BJ (cell line): ENCODE data around the gene RALGAPA1. TPM values are rescaled to one million over a fixed set of nuclear protein-coding genes. Genes with fewer than 3 reads are reported as not detected.
A peak's percentile ranks its signal among the peaks of the same experiment; 100 is the strongest.

ENCODE experiments used
- CTCF ChIA-PET: fragments of 350-600 bp; formaldehyde crosslinking; extraction: SDS; loops from one replicate; lab custom pipeline; 2021; ENCODE audit warnings: antibody characterized with exemption, inconsistent platforms; lab: Yijun Ruan, JAX
- POLR2A ChIA-PET: fragments of 300-600 bp; sonication (Branson Sonifier 250); formaldehyde crosslinking; extraction: SDS; loops from one replicate; lab custom pipeline; 2021; ENCODE audit warnings: antibody characterized with exemption; lab: Charles Lee
- DNase-seq: peaks from one replicate; pipeline ENCODE4 v3.0.0-alpha.2; 2011; ENCODE audit warnings: low read depth
- H3K27me3 ChIP-seq: 2 replicates; pipeline ENCODE4 v1.6.0; 2011; ENCODE audit warnings: low read length; ENCODE audit not compliant: control insufficient read depth, insufficient read depth
- H3K36me3 ChIP-seq: 2 replicates; pipeline ENCODE4 v1.5.1; 2011; ENCODE audit warnings: low read length; ENCODE audit not compliant: control insufficient read depth, insufficient read depth
- H3K4me3 ChIP-seq: 2 replicates; pipeline ENCODE4 v1.5.1; 2011; ENCODE audit warnings: low read depth, mild to moderate bottlenecking, control low read depth, low read length
- polyA plus RNA-seq: library from polyadenylated mRNA; depleted of rRNA; stranded (reverse); fragments of >200 nt; gene quantifications from 2 replicates; pipeline ENCODE4 v1.2.3, GENCODE V29; 2011
- TF ChIP-seq, protein P1 (sequence below): IDR thresholded peaks from 2 replicates; pipeline ENCODE4 v1.5.1; 2011; ENCODE audit warnings: low read depth, mild to moderate bottlenecking, control low read depth, inconsistent platforms, low read length, moderate library complexity; ENCODE audit not compliant: insufficient read depth

The RALGAPA1 gene
- polyA plus RNA-seq, 1 experiment, result 4.7 TPM

DNA sequence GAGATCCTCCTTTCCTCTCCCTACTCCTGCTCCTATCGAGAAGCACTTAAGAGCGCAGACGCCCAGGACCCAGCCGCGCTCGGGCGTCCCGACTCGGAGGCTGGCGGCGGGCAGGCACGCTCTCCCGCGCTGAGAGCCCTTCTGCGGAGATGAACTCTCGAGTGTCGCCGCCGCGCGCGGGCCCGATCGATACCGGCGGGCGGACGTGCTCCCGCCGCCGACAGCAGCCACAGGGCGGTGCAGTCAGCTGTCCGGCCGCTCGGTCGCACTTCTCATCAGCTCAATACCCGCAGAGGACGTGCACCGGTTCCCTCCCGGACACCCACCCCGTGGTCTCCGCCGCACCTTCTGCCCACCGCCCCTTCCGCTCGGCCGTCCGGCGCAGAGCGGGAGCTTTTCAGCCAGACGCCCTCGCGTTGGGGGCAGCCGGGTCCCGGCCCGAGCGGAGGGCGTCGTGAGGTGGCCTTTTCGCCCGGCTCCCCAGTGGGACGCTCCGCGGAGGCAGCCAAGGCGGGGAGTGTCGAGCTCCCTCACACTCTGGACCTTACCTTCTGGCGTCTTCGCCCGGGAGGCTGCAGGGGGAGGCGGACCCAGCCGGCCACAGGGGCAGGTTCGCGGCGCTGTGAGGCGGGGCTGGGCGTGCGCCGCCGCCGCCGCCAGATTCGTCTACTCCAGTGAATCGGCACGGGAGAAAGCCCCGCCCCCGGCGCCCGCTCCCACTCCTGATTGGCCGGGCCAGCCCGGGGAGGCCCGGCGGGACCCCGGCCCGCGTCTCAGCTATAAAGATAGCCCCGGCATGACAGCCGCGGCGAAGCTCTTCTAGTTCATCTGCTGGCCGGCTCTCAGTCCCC, 275.5 kb downstream of the RALGAPA1 start, which contains the start of gene INSM2:
Gene INSM2 (plus strand): TSS at position 808 of the 851 bp plus-strand sequence. CDS start 89 bp downstream, outside the sequence.
- Histone ChIP-seq H3K27me3 (peaks cover 14% of the 10 kb centered on the region), H3K36me3 (no peaks in the 10 kb centered on the region), H3K4me3 (peak within 1 kb of the TSS; percentile 51)
- ChIA-PET CTCF (no interaction called here), POLR2A (no interaction called here)
- DNase-seq, result no peak
- TF ChIP-seq, protein P1, sequence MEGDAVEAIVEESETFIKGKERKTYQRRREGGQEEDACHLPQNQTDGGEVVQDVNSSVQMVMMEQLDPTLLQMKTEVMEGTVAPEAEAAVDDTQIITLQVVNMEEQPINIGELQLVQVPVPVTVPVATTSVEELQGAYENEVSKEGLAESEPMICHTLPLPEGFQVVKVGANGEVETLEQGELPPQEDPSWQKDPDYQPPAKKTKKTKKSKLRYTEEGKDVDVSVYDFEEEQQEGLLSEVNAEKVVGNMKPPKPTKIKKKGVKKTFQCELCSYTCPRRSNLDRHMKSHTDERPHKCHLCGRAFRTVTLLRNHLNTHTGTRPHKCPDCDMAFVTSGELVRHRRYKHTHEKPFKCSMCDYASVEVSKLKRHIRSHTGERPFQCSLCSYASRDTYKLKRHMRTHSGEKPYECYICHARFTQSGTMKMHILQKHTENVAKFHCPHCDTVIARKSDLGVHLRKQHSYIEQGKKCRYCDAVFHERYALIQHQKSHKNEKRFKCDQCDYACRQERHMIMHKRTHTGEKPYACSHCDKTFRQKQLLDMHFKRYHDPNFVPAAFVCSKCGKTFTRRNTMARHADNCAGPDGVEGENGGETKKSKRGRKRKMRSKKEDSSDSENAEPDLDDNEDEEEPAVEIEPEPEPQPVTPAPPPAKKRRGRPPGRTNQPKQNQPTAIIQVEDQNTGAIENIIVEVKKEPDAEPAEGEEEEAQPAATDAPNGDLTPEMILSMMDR, result no peak

DNA sequence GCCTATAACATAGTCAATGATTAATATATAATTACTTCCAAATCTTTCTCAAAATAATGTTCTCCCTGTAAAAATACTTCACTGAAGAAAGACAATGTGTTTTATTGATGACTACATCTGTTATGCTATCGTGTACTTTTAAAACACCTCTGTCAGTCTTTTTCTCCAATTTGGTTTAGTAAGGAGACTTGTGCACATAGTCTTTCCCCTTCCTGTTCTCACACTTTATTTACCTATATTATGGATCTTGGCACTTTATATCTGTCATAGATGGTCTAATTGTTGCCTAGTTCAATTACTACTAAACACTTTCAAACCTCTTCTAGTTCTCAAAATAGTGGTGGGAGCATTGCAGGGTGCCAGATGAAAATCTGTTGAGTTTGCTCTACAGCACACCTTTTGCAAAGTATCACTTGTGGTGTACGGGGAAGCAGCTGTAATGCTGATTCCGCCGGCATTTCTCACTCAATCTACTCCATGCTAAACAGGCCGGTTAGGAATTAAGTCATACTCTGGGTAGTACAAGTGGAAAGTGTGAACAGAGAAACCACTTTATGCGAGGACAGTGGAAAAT, 276.2 kb downstream of the RALGAPA1 start:
- H3K27me3 ChIP-seq, result peaks cover 14% of the 10 kb centered on the region
- H3K4me3 ChIP-seq, result peak overlapping the region; percentile 51
- CTCF ChIA-PET, result no interaction called here
- H3K36me3 ChIP-seq, result no peaks in the 10 kb centered on the region
- TF ChIP-seq, protein P1, result no peak
- DNase-seq, result no peak
- POLR2A ChIA-PET, result no interaction called here

- no peak overlapping the region for H3K4me3 ChIP-seq
- H3K27me3 ChIP-seq, result peaks cover 14% of the 10 kb centered on the region
- ChIA-PET POLR2A (no interaction called here), CTCF (no interaction called here)
- TF ChIP-seq, protein P1, result no peak
- DNase-seq, result no peak
- H3K36me3 ChIP-seq, result no peaks in the 10 kb centered on the region
These were observed 276.9 kb downstream of the RALGAPA1 start for GRCh38 chr14:35531960-35532747.

- no peak overlapping the region for H3K4me3 ChIP-seq
- POLR2A ChIA-PET, result no interaction called here
- H3K36me3 ChIP-seq, result no peaks in the 10 kb centered on the region
- no peaks in the 10 kb centered on the region; the same call in none of the 2 replicates for H3K27me3 ChIP-seq
- TF ChIP-seq, protein P1, result no peak
- CTCF ChIA-PET, result no interaction called here
- no peak for DNase-seq
These were observed 282.1 kb downstream of the RALGAPA1 start for GRCh38 chr14:35526962-35527361.

DNA sequence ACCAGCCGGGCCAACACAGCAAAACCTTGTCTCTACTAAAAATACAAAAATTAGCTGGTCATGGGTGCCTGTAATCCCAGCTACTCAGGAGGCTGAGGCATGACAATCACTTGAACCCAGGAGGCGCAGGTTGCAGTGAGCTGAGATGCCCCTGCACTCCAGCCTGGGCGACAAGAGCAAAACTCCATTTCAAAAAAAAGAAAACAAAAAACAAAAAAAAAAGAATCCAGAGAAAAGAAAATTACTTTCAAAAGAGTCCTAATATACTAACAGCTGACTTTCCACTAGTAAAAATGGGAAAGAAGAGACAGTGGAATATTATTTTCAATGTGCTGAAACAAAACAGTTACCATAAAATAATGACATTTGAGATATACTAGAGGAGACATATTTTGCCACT, 283.4 kb downstream of the RALGAPA1 start:
- TF ChIP-seq, protein P1, result no peak
- POLR2A ChIA-PET, result no interaction called here
- Histone ChIP-seq H3K27me3 (no peaks in the 10 kb centered on the region; the same call in 1 of the 2 replicates), H3K36me3 (no peaks in the 10 kb centered on the region), H3K4me3 (no peak overlapping the region)
- CTCF ChIA-PET, result no interaction called here
- no peak for DNase-seq
